ENCODE data around the gene STYXL2.

STYXL2 gene

DNA sequence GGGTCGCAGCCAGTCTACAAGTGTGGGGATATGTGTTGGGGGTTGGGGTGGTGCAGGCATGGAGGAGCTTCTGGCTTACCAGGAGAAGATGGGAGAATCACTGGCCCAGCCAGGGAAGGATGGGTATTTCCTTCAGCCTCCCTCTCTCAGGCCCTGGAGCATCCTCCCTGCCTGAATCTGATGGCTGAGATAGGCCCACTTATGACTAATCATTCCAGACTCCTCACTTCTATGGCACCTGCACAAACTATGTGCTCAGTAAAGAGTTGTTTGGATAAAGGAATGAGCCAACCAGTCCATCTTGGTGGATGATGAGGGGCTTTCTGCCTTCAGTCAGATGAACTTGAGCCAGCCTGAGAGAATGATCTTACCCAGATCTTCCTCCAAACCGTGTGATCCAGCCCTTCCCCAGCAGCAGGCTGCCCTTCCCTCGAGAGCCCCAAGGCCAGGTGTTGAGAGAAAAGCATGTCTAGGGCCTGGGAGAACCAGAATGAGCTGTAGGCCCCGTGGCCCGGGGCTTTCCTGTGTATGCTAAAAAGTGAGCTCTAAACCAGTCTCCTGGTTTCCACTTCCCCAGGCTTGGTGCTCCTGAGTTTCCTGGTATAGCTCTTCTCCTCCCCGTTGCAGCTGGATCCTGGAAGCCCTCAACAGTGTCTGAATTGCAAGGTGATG, 5.0 kb upstream of the STYXL2 start:
- no peak for ATAC-seq
- TF ChIP-seq BACH2 (CRISPR knock-in tag; IDR thresholded peaks at IDR 0.05; ENCODE audit: borderline replicate concordance) (no peak), ZNF8 (CRISPR knock-in tag; IDR thresholded peaks at IDR 0.05) (no peak), SNAI2 (CRISPR knock-in tag; IDR thresholded peaks at IDR 0.05) (no peak), POU6F1 (CRISPR knock-in tag; IDR thresholded peaks at IDR 0.05; ENCODE audit: borderline replicate concordance, low read depth) (no peak), CSDC2 (CRISPR knock-in tag; IDR thresholded peaks at IDR 0.05) (no peak), TOX (CRISPR knock-in tag; IDR thresholded peaks at IDR 0.05; ENCODE audit: borderline replicate concordance) (no peak), GLIS3 (CRISPR knock-in tag; IDR thresholded peaks at IDR 0.05) (no peak), ZNF565 (CRISPR knock-in tag; conservative IDR thresholded peaks at IDR 0.05; ENCODE audit: low read depth) (no peak), ARNTL (CRISPR knock-in tag; IDR thresholded peaks at IDR 0.05; ENCODE audit: borderline replicate concordance, low read depth) (no peak), OSR1 (CRISPR knock-in tag; IDR thresholded peaks at IDR 0.05) (no peak), PPARA (CRISPR knock-in tag; IDR thresholded peaks at IDR 0.05; ENCODE audit: borderline replicate concordance) (no peak), ZC3H10 (CRISPR knock-in tag; IDR thresholded peaks at IDR 0.05) (no peak), ESRRG (CRISPR knock-in tag; IDR thresholded peaks at IDR 0.05) (no peak), RARB (CRISPR knock-in tag; IDR thresholded peaks at IDR 0.05) (no peak), ZNF70 (CRISPR knock-in tag; IDR thresholded peaks at IDR 0.05) (no peak), ISL1 (CRISPR knock-in tag; IDR thresholded peaks at IDR 0.05) (no peak)
- TF ChIP-seq, protein P1, sequence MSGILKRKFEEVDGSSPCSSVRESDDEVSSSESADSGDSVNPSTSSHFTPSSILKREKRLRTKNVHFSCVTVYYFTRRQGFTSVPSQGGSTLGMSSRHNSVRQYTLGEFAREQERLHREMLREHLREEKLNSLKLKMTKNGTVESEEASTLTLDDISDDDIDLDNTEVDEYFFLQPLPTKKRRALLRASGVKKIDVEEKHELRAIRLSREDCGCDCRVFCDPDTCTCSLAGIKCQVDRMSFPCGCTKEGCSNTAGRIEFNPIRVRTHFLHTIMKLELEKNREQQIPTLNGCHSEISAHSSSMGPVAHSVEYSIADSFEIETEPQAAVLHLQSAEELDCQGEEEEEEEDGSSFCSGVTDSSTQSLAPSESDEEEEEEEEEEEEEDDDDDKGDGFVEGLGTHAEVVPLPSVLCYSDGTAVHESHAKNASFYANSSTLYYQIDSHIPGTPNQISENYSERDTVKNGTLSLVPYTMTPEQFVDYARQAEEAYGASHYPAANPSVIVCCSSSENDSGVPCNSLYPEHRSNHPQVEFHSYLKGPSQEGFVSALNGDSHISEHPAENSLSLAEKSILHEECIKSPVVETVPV (CRISPR knock-in tag; IDR thresholded peaks at IDR 0.05): no peak
- TF ChIP-seq, protein P2, sequence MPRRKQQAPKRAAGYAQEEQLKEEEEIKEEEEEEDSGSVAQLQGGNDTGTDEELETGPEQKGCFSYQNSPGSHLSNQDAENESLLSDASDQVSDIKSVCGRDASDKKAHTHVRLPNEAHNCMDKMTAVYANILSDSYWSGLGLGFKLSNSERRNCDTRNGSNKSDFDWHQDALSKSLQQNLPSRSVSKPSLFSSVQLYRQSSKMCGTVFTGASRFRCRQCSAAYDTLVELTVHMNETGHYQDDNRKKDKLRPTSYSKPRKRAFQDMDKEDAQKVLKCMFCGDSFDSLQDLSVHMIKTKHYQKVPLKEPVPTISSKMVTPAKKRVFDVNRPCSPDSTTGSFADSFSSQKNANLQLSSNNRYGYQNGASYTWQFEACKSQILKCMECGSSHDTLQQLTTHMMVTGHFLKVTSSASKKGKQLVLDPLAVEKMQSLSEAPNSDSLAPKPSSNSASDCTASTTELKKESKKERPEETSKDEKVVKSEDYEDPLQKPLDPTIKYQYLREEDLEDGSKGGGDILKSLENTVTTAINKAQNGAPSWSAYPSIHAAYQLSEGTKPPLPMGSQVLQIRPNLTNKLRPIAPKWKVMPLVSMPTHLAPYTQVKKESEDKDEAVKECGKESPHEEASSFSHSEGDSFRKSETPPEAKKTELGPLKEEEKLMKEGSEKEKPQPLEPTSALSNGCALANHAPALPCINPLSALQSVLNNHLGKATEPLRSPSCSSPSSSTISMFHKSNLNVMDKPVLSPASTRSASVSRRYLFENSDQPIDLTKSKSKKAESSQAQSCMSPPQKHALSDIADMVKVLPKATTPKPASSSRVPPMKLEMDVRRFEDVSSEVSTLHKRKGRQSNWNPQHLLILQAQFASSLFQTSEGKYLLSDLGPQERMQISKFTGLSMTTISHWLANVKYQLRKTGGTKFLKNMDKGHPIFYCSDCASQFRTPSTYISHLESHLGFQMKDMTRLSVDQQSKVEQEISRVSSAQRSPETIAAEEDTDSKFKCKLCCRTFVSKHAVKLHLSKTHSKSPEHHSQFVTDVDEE (CRISPR knock-in tag; IDR thresholded peaks at IDR 0.05): no peak
- TF ChIP-seq, protein P3, sequence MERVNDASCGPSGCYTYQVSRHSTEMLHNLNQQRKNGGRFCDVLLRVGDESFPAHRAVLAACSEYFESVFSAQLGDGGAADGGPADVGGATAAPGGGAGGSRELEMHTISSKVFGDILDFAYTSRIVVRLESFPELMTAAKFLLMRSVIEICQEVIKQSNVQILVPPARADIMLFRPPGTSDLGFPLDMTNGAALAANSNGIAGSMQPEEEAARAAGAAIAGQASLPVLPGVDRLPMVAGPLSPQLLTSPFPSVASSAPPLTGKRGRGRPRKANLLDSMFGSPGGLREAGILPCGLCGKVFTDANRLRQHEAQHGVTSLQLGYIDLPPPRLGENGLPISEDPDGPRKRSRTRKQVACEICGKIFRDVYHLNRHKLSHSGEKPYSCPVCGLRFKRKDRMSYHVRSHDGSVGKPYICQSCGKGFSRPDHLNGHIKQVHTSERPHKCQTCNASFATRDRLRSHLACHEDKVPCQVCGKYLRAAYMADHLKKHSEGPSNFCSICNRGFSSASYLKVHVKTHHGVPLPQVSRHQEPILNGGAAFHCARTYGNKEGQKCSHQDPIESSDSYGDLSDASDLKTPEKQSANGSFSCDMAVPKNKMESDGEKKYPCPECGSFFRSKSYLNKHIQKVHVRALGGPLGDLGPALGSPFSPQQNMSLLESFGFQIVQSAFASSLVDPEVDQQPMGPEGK (CRISPR knock-in tag; IDR thresholded peaks at IDR 0.05; ENCODE audit: borderline replicate concordance): no peak
- TF ChIP-seq, protein P4, sequence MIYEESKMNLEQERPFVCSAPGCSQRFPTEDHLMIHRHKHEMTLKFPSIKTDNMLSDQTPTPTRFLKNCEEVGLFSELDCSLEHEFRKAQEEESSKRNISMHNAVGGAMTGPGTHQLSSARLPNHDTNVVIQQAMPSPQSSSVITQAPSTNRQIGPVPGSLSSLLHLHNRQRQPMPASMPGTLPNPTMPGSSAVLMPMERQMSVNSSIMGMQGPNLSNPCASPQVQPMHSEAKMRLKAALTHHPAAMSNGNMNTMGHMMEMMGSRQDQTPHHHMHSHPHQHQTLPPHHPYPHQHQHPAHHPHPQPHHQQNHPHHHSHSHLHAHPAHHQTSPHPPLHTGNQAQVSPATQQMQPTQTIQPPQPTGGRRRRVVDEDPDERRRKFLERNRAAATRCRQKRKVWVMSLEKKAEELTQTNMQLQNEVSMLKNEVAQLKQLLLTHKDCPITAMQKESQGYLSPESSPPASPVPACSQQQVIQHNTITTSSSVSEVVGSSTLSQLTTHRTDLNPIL (CRISPR knock-in tag; IDR thresholded peaks at IDR 0.05; ENCODE audit: low read depth): no peak

DNA sequence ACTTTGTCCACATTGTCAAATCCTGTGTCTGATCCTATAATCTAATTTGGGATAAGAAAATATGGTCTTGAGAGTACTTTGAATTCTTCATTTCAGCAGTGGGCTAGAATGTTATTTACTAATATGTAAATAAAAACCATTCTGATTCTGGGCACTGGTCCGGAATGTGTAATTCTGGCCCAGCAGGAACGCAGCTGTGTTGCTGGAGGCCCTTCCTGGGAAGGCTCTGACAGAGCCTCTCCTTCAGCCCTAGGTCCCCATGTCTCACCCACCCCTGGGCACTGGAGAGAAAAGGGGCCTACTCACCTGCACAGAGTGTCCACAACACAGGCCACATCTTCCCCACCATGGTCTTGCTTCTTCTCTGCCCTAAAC, 3.9 kb upstream of the STYXL2 start:
- ATAC-seq: no peak
- no peak for TF ChIP-seq CSDC2 (CRISPR knock-in tag; IDR thresholded peaks at IDR 0.05)
- TF ChIP-seq ZC3H10 (CRISPR knock-in tag; IDR thresholded peaks at IDR 0.05): no peak
- no peak for TF ChIP-seq ZFP3 (CRISPR knock-in tag; IDR thresholded peaks at IDR 0.05)
- TF ChIP-seq, protein P2 (CRISPR knock-in tag; IDR thresholded peaks at IDR 0.05): no peak
- TF ChIP-seq PPARA (CRISPR knock-in tag; IDR thresholded peaks at IDR 0.05; ENCODE audit: borderline replicate concordance): no peak
- TF ChIP-seq, protein P4 (CRISPR knock-in tag; IDR thresholded peaks at IDR 0.05; ENCODE audit: low read depth): no peak
- no peak for TF ChIP-seq TCF4 (CRISPR knock-in tag; IDR thresholded peaks at IDR 0.05; ENCODE audit: borderline replicate concordance)
- no peak for TF ChIP-seq ZNF565 (CRISPR knock-in tag; conservative IDR thresholded peaks at IDR 0.05; ENCODE audit: low read depth)
- TF ChIP-seq GLIS3 (CRISPR knock-in tag; IDR thresholded peaks at IDR 0.05): no peak
- TF ChIP-seq ZNF70 (CRISPR knock-in tag; IDR thresholded peaks at IDR 0.05): no peak
- no peak for TF ChIP-seq OSR1 (CRISPR knock-in tag; IDR thresholded peaks at IDR 0.05)
- TF ChIP-seq ISL1 (CRISPR knock-in tag; IDR thresholded peaks at IDR 0.05): no peak
- no peak for TF ChIP-seq ZNF8 (CRISPR knock-in tag; IDR thresholded peaks at IDR 0.05)
- TF ChIP-seq, protein P1 (CRISPR knock-in tag; IDR thresholded peaks at IDR 0.05): no peak
